ENCODE results near the gene MTHFD1.

The MTHFD1 gene

DNA sequence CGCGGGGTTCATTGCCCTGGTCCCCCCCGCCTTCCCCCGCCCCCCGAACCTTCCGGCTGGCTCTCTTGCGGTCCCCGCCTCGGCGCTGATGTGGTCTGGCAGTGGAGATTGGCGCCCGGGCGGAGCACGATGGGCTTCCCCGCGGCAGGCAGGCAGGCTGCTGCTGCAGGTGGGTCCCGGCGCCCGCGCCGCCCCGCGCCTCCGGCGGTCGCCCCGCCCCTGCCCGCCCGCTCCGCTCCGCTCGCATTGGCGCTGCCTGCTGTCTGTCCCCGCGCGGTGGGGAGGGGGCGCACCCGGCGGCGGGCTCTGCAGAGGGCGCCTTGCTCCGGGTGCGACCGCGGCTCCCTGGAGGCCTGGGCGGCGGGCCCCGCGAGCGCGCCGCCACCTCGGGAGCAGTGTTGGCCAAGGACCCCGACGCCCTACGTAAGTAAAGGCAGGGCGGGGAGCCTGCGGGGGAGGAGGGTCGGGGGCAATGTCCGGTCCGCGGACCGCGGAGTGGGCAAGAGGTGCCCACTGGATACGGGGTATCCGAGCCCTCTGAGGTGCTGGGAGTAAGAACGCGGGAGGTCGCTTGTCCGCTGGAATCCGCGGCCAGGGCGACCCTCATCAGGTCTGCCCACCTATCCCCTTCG is 77.2 kb downstream of the MTHFD1 start, which contains the start of gene AKAP5:
Gene AKAP5 (plus strand): TSS at position 309 of the 632 bp plus-strand sequence. CDS start 2,896 bp downstream, outside the sequence.
- peak; percentile 59 to 75 for DNase-seq (ENCODE audit: low read depth in 1 of 2, low spot score in 1 of 2)
- in situ Hi-C loops (cut with HindIII; ENCODE audit: low pct_unique_long_range_greater_than_20kb, low sequenced_read_pairs) = no loop called here

DNA sequence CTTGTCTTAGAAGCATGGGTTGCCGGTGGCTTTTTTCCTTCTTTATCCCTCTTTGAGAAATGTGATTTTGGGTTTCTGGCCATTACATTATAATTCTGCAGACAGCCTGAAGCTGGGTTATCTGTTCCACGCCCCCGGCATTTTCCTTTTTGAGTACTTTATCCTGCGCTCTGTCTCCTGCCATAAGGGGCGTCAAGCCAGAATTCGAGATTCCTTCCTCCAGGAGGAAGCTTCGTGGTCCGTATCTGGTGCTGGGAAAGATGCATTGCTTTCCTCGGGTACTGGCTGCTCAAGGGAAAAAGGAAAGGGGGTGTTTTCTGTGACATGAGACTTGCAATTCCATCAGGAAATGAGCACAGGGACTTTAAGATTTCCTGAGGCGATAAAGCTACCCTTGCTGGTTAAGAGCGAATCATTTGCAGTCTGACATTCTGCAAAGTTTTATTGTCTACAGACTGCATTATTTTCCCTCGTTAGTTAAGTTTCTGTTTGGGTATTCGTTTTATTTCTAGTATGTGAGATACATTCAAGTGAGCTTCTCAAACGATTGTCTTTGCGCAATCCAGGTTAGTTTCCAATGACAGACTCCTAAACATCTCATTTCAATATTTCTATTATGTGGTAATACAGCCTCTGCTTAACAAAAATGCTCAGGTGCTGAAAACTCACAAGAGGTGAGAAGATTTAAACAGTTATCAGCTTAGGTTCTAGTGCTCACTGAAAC is 77.8 kb downstream of the MTHFD1 start:
- in situ Hi-C loops (cut with HindIII; ENCODE audit: low pct_unique_long_range_greater_than_20kb, low sequenced_read_pairs) = no loop called here
- TF ChIP-seq JUND (IDR thresholded peaks at IDR 0.05; ENCODE audit: low read depth) = no peak
- peak; percentile 20 to 29 for DNase-seq (ENCODE audit: low read depth in 1 of 2, low spot score in 1 of 2)

More for the DNA sequence above, 77.2 kb downstream of the MTHFD1 start, which contains the start of gene AKAP5:
- no peak for TF ChIP-seq JUND (IDR thresholded peaks at IDR 0.05; ENCODE audit: low read depth)

DNA sequence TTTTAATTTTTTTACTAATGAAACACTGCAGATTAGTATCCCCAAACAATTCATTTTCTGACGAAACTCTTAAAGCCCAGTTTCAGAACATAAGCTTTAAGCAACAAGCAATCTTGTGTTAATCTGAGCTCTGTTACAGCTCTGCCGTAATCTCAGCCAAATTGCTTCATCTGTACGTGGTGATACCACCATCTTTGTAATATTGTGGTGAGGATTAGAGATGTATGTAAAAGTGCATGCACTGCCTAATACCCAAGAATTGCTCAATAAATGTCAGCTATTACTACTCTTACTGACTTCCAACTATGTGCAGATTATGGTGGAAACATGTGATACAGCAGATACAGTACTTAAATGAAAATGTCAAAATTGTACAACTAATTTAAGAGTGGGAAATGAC is 78.9 kb downstream of the MTHFD1 start:
- in situ Hi-C loops (cut with HindIII; ENCODE audit: low pct_unique_long_range_greater_than_20kb, low sequenced_read_pairs) = no loop called here
- TF ChIP-seq JUND (IDR thresholded peaks at IDR 0.05; ENCODE audit: low read depth) = no peak
- DNase-seq (ENCODE audit: low read depth in 1 of 2, low spot score in 1 of 2) = no peak

DNA sequence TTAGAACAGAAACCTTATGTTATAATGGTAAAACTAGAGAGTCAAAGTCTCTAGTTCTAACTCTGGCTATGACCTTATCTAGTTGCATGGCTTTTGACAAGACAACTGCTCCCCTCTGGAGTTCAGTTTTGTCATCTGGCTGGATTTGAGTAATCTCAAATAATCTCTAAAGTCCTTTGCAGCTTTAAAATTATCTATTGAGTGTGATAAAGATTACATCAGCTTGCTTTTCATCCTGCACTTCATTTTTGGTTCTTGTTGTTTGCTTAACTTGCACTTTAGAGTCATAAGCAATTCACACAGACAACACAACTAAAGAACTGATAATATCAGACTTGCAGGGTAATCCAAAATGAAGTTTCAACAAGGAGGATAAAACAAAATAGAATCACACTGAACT is 79.4 kb downstream of the MTHFD1 start:
- TF ChIP-seq JUND (IDR thresholded peaks at IDR 0.05; ENCODE audit: low read depth) = no peak
- no peak for DNase-seq (ENCODE audit: low read depth in 1 of 2, low spot score in 1 of 2)
- in situ Hi-C loops (cut with HindIII; ENCODE audit: low pct_unique_long_range_greater_than_20kb, low sequenced_read_pairs) = no loop called here

DNA sequence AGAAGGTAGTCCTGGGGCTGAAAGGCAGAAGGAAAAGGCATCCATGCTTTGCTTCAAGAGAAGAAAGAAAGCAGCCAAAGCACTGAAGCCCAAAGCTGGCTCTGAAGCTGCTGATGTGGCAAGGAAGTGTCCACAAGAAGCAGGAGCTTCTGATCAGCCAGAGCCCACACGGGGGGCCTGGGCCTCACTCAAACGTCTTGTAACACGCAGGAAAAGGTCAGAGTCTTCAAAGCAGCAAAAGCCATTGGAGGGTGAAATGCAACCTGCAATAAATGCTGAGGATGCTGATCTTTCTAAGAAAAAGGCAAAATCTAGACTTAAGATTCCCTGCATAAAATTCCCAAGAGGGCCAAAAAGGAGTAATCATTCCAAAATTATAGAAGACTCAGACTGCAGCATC is 80.3 kb downstream of the MTHFD1 start:
- TF ChIP-seq JUND (IDR thresholded peaks at IDR 0.05; ENCODE audit: low read depth) = no peak
- in situ Hi-C loops (cut with HindIII; ENCODE audit: low pct_unique_long_range_greater_than_20kb, low sequenced_read_pairs) = no loop called here
- DNase-seq (ENCODE audit: low read depth in 1 of 2, low spot score in 1 of 2) = no peak

DNA sequence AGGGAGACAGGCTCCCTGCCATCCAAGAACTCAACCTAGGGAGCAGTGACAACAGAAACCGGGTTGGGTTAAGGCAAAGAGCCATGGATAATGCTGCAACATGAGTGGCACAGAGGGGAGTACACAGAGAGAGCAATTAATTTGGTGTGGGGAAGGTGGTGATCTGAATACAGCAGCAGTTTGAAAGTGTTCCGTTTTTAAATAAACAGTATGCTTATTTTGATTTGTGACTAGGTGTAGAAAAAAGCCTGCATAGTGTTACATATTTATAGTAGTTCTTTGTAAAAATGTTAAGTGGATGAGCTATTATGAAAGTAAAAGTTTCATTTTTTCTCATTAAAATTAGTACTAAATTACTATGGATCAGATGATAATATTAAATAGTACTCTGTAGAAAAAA is 85.9 kb downstream of the MTHFD1 start:
- no peak for DNase-seq (ENCODE audit: low read depth in 1 of 2, low spot score in 1 of 2)
- TF ChIP-seq JUND (IDR thresholded peaks at IDR 0.05; ENCODE audit: low read depth) = no peak
- in situ Hi-C loops (cut with HindIII; ENCODE audit: low pct_unique_long_range_greater_than_20kb, low sequenced_read_pairs) = no loop called here

DNA sequence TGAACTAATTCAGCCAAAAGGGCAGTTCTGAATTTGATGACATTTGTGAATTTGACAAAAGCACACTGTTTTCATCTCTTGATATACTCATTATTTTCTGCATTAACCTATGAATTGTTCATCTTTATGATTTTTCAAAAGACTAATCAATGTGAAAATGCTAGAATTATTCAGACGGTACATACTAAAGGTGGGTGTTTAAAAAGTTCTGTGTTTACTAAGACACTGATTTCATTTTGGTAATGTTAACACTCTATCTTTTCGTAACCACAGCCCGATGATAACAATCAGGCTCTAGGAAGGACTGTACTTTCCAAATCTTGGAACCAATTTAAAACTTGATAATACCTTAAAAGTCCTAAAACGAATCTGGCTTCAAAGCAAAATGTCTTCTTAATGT is 86.5 kb downstream of the MTHFD1 start:
- in situ Hi-C loops (cut with HindIII; ENCODE audit: low pct_unique_long_range_greater_than_20kb, low sequenced_read_pairs) = no loop called here
- no peak for DNase-seq (ENCODE audit: low read depth in 1 of 2, low spot score in 1 of 2)
- no peak for TF ChIP-seq JUND (IDR thresholded peaks at IDR 0.05; ENCODE audit: low read depth)

DNA sequence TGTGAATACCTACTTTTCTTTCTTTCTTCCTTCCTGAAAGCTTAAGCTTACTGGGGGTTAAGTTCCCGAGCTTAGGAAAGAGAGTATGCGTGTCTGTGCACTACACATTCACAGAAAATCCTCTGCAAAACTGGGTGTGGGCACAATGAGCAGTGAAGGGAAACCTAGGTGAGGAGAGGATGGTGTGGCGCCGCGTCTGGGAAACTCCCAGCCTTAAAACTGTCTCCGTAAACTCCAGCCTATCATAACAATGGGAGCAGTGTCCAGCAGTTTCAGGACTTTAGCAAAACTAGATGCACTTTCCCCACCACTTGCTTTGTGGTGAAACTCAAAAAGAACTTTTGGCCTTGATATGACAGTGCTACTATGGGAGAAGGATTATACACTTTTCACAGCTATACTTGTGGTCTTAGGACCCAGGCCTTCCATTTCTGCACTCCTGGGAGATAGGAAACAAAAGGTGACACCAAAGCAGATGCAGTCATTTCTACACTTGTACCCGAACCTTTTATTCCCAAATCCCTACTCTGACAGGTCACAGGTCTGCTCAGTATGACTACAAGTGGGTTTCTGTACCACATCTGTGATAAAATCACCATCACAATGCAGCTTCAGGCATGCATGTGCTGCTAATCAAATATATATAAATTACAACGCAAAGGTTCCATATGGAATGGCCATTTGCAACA is 87.6 kb downstream of the MTHFD1 start:
- no peak for DNase-seq (ENCODE audit: low read depth in 1 of 2, low spot score in 1 of 2)
- in situ Hi-C loops (cut with HindIII; ENCODE audit: low pct_unique_long_range_greater_than_20kb, low sequenced_read_pairs) = no loop called here
- no peak for TF ChIP-seq JUND (IDR thresholded peaks at IDR 0.05; ENCODE audit: low read depth)

DNA sequence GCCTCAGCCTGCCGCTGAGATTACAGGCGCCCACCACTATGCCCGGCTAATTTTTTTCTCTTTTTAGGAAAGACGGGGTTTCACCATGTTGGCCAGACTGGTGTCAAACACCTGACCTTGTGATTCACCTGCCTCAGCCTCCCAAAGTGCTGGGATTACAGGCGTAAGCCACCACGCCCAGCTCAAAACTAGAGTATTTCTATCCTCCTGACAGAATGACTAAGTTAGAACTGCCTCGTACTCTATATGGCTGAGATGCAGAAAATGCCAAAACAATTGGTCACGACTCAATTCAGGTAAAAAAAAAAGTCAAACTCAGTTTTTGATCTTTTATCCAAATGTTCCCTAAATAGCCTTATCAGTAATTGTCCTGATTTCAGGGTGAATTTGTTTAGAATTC is 88.3 kb downstream of the MTHFD1 start:
- no peak for TF ChIP-seq JUND (IDR thresholded peaks at IDR 0.05; ENCODE audit: low read depth)
- in situ Hi-C loops (cut with HindIII; ENCODE audit: low pct_unique_long_range_greater_than_20kb, low sequenced_read_pairs) = no loop called here
- no peak for DNase-seq (ENCODE audit: low read depth in 1 of 2, low spot score in 1 of 2)

DNA sequence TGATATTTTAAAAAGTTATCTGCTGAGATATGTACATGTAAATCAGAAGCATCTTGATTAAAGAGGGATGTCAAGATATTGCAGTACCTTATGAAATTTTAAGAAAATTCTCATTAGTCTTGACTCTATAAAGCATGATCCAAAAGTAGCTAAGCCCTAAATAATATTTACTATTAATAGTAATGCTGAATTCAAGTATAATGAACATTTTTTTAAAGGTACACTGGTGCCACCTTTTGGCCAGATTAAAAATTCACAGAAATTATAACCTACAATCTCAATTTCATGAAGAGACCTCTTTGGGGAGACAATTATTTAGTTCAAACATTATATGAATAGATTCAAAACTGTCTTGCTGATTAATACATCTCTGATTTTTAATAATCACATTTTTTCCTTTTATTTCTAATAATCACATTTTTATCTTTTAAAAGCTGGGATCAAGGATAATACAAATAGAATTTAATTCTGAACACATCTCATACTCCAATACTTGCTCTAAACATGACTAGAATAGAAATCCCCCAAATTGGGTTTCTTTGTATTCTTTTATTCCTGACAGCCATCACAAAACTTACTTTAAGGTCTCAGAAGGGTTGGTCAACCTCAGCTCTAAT is 90.6 kb downstream of the MTHFD1 start:
- in situ Hi-C loops (cut with HindIII; ENCODE audit: low pct_unique_long_range_greater_than_20kb, low sequenced_read_pairs) = no loop called here
- no peak for TF ChIP-seq JUND (IDR thresholded peaks at IDR 0.05; ENCODE audit: low read depth)
- peak; percentile 36 to 39 for DNase-seq (ENCODE audit: low read depth in 1 of 2, low spot score in 1 of 2)

DNA sequence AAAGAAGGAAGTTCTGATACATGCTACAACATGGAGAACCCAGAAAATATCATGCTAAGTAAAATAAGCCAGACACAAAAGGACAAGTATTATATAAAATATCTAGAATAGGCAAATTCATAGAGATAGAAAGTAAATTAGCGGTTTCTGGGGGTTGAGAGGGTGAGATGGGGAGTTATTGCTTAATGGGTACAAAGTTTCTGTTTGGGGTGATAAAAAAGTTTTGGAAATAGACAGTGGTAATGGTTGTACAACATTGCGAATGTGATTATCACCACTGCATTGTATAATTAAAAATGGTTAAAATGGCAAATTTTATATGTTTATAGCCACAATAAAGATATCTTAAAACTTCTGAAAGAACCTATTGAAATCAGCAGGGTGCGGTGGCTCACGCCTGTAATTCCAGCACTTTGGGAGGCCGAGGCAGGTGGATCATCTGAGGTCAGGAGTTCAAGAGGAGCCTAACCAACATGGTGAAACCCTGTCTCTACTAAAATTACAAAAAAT is 100.5 kb downstream of the MTHFD1 start:
- no peak for TF ChIP-seq JUND (IDR thresholded peaks at IDR 0.05; ENCODE audit: low read depth)
- DNase-seq (ENCODE audit: low read depth in 1 of 2, low spot score in 1 of 2) = no peak
- in situ Hi-C loops (cut with HindIII; ENCODE audit: low pct_unique_long_range_greater_than_20kb, low sequenced_read_pairs) = no loop called here

DNA sequence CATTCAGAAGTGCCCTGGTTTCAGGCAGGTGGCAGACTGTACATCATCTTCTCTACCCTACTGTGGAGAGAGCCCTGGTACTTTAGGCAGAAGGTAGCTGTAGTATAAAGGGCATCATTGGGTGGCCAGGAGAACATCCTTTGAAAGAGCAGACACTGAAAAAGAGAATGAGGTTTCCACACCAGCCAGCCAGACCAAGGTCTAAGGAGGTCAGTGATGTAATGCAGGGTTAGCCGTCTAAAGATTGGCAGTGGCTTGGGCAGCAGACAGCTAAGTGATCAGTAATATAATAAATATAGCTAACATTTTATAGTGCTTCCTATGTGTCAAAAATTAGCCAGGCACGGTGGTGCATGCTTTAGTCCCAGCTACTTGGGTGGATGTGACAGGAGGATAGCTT is 103.5 kb downstream of the MTHFD1 start:
- no peak for DNase-seq (ENCODE audit: low read depth in 1 of 2, low spot score in 1 of 2)
- in situ Hi-C loops (cut with HindIII; ENCODE audit: low pct_unique_long_range_greater_than_20kb, low sequenced_read_pairs) = no loop called here
- no peak for TF ChIP-seq JUND (IDR thresholded peaks at IDR 0.05; ENCODE audit: low read depth)
